ENCODE measurements around the gene TFEB.
A peak's percentile ranks its signal among the peaks of the same experiment; 100 is the strongest.

Gene TFEB

GRCh38 chr6:41720262-41720620, 15.2 kb downstream of the TFEB start:
- no peak overlapping the region for H4K8ac ChIP-seq (ENCODE audit: low read length)
- H3K18ac ChIP-seq (ENCODE audit: low read depth in 1 of 2, low read length in 2 of 2), result peak overlapping the region in 1 of 2 experiments; percentile 6
- no peak for DNase-seq
- H3K9ac ChIP-seq (ENCODE audit: low read length), result no peak overlapping the region
- WGBS, result 90% methylated on average over 3 of the region's 3 CpGs
- no peak overlapping the region for H4K91ac ChIP-seq (ENCODE audit: low read length)
- no peak overlapping the region for H3K4ac ChIP-seq (ENCODE audit: low read depth in 1 of 2, low read length in 2 of 2)
- no peak overlapping the region for H2AFZ ChIP-seq (ENCODE audit: low read depth, low read length)
- no peak overlapping the region for H2BK5ac ChIP-seq (ENCODE audit: low read depth, low read length, poor library complexity, severe bottlenecking)
- H2BK12ac ChIP-seq (ENCODE audit: low read length in 2 of 2), result peak overlapping the region; percentile 12 to 37
- H3K4me2 ChIP-seq (ENCODE audit: low read length, poor library complexity, severe bottlenecking), result no peak overlapping the region
- no peak overlapping the region for H2BK15ac ChIP-seq (ENCODE audit: low read depth, poor library complexity, severe bottlenecking)
- peaks cover 0 to 7% of the 10 kb centered on the region in 2 experiments for H3K36me3 ChIP-seq (ENCODE audit: control insufficient read depth in 1 of 2, insufficient read depth in 2 of 2, low read depth in 1 of 2, low read length in 2 of 2)
- H2BK120ac ChIP-seq (ENCODE audit: low read depth, low read length), result no peak overlapping the region
- peaks cover 56% of the 10 kb centered on the region for H3K4me1 ChIP-seq (ENCODE audit: control insufficient read depth, insufficient read depth, low read depth, low read length)
- no peak overlapping the region for H3K23ac ChIP-seq (ENCODE audit: low read length in 2 of 2)
- H3K27ac ChIP-seq (ENCODE audit: low read length, poor library complexity, severe bottlenecking), result no peak overlapping the region
- H3K14ac ChIP-seq (ENCODE audit: low read length in 2 of 2), result no peak overlapping the region
- H3K9me3 ChIP-seq (ENCODE audit: control insufficient read depth, low read length), result no peaks in the 10 kb centered on the region
- peaks cover 44% of the 10 kb centered on the region for H3K79me1 ChIP-seq (replicated peaks; ENCODE audit: low read length, poor library complexity, severe bottlenecking)
- H2AK5ac ChIP-seq (ENCODE audit: low read length, severe bottlenecking), result no peak overlapping the region
- no peaks in the 10 kb centered on the region for H3K27me3 ChIP-seq (ENCODE audit: control insufficient read depth in 1 of 2, insufficient read depth in 1 of 2, low read length in 2 of 2)
- H3K4me3 ChIP-seq (ENCODE audit: insufficient read depth in 1 of 2, low read depth in 1 of 2, low read length in 2 of 2), result no peak overlapping the region

- H3K4me1 ChIP-seq (ENCODE audit: control insufficient read depth, insufficient read depth, low read depth, low read length), result peaks cover 52% of the 10 kb centered on the region
- no peak overlapping the region for H2AFZ ChIP-seq (ENCODE audit: low read depth, low read length)
- no peak overlapping the region for H3K4me3 ChIP-seq (ENCODE audit: insufficient read depth in 1 of 2, low read depth in 1 of 2, low read length in 2 of 2)
- H3K9me3 ChIP-seq (ENCODE audit: control insufficient read depth, low read length), result no peaks in the 10 kb centered on the region
- no peak overlapping the region for H4K91ac ChIP-seq (ENCODE audit: low read length)
- peaks cover 41% of the 10 kb centered on the region for H3K79me1 ChIP-seq (replicated peaks; ENCODE audit: low read length, poor library complexity, severe bottlenecking)
- WGBS, result 98% methylated on average over 7 of the region's 7 CpGs
- H4K8ac ChIP-seq (ENCODE audit: low read length), result no peak overlapping the region
- H3K18ac ChIP-seq (ENCODE audit: low read depth in 1 of 2, low read length in 2 of 2), result no peak overlapping the region
- H2BK15ac ChIP-seq (ENCODE audit: low read depth, poor library complexity, severe bottlenecking), result no peak overlapping the region
- H3K27me3 ChIP-seq (ENCODE audit: control insufficient read depth in 1 of 2, insufficient read depth in 1 of 2, low read length in 2 of 2), result no peaks in the 10 kb centered on the region
- no peak overlapping the region for H3K27ac ChIP-seq (ENCODE audit: low read length, poor library complexity, severe bottlenecking)
- H2BK12ac ChIP-seq (ENCODE audit: low read length in 2 of 2), result no peak overlapping the region
- no peak overlapping the region for H3K23ac ChIP-seq (ENCODE audit: low read length in 2 of 2)
- H3K4me2 ChIP-seq (ENCODE audit: low read length, poor library complexity, severe bottlenecking), result no peak overlapping the region
- H3K14ac ChIP-seq (ENCODE audit: low read length in 2 of 2), result no peak overlapping the region
- no peak overlapping the region for H2BK120ac ChIP-seq (ENCODE audit: low read depth, low read length)
- DNase-seq, result no peak
- H3K36me3 ChIP-seq (ENCODE audit: control insufficient read depth in 1 of 2, insufficient read depth in 2 of 2, low read depth in 1 of 2, low read length in 2 of 2), result peaks cover 0 to 6% of the 10 kb centered on the region in 2 experiments
- H3K9ac ChIP-seq (ENCODE audit: low read length), result no peak overlapping the region
- H3K4ac ChIP-seq (ENCODE audit: low read depth in 1 of 2, low read length in 2 of 2), result peak overlapping the region in 1 of 2 experiments; percentile 13
- H2BK5ac ChIP-seq (ENCODE audit: low read depth, low read length, poor library complexity, severe bottlenecking), result no peak overlapping the region
- H2AK5ac ChIP-seq (ENCODE audit: low read length, severe bottlenecking), result no peak overlapping the region
These were observed 15.8 kb downstream of the TFEB start for GRCh38 chr6:41719436-41720261.

- H3K9me3 ChIP-seq (ENCODE audit: control insufficient read depth, low read length), result no peaks in the 10 kb centered on the region
- no peak overlapping the region for H3K4me2 ChIP-seq (ENCODE audit: low read length, poor library complexity, severe bottlenecking)
- no peak overlapping the region for H3K27ac ChIP-seq (ENCODE audit: low read length, poor library complexity, severe bottlenecking)
- no peak overlapping the region for H2BK5ac ChIP-seq (ENCODE audit: low read depth, low read length, poor library complexity, severe bottlenecking)
- H3K36me3 ChIP-seq (ENCODE audit: control insufficient read depth in 1 of 2, insufficient read depth in 2 of 2, low read depth in 1 of 2, low read length in 2 of 2), result peaks cover 0 to 9% of the 10 kb centered on the region in 2 experiments
- 74% methylated on average over 3 of the region's 5 CpGs for WGBS
- H3K79me1 ChIP-seq (replicated peaks; ENCODE audit: low read length, poor library complexity, severe bottlenecking), result peaks cover 35% of the 10 kb centered on the region
- H2BK12ac ChIP-seq (ENCODE audit: low read length in 2 of 2), result no peak overlapping the region
- H3K4me1 ChIP-seq (ENCODE audit: control insufficient read depth, insufficient read depth, low read depth, low read length), result peaks cover 48% of the 10 kb centered on the region
- H4K8ac ChIP-seq (ENCODE audit: low read length), result no peak overlapping the region
- H2BK120ac ChIP-seq (ENCODE audit: low read depth, low read length), result no peak overlapping the region
- H3K18ac ChIP-seq (ENCODE audit: low read depth in 1 of 2, low read length in 2 of 2), result no peak overlapping the region
- no peak overlapping the region for H3K4ac ChIP-seq (ENCODE audit: low read depth in 1 of 2, low read length in 2 of 2)
- no peak overlapping the region for H2BK15ac ChIP-seq (ENCODE audit: low read depth, poor library complexity, severe bottlenecking)
- no peak overlapping the region for H3K14ac ChIP-seq (ENCODE audit: low read length in 2 of 2)
- no peak overlapping the region for H2AK5ac ChIP-seq (ENCODE audit: low read length, severe bottlenecking)
- no peak overlapping the region for H3K4me3 ChIP-seq (ENCODE audit: insufficient read depth in 1 of 2, low read depth in 1 of 2, low read length in 2 of 2)
- H3K27me3 ChIP-seq (ENCODE audit: control insufficient read depth in 1 of 2, insufficient read depth in 1 of 2, low read length in 2 of 2), result no peaks in the 10 kb centered on the region
- no peak for DNase-seq
- no peak overlapping the region for H3K9ac ChIP-seq (ENCODE audit: low read length)
- H2AFZ ChIP-seq (ENCODE audit: low read depth, low read length), result no peak overlapping the region
- no peak overlapping the region for H3K23ac ChIP-seq (ENCODE audit: low read length in 2 of 2)
- no peak overlapping the region for H4K91ac ChIP-seq (ENCODE audit: low read length)
These were observed 16.6 kb downstream of the TFEB start for GRCh38 chr6:41718828-41719227.

- no peak overlapping the region for H3K23ac ChIP-seq (ENCODE audit: low read length in 2 of 2)
- no peak overlapping the region for H3K4me3 ChIP-seq (ENCODE audit: insufficient read depth in 1 of 2, low read depth in 1 of 2, low read length in 2 of 2)
- H3K9ac ChIP-seq (ENCODE audit: low read length), result no peak overlapping the region
- DNase-seq, result no peak
- no peak overlapping the region for H2AFZ ChIP-seq (ENCODE audit: low read depth, low read length)
- peaks cover 0 to 7% of the 10 kb centered on the region in 2 experiments for H3K36me3 ChIP-seq (ENCODE audit: control insufficient read depth in 1 of 2, insufficient read depth in 2 of 2, low read depth in 1 of 2, low read length in 2 of 2)
- H3K4me2 ChIP-seq (ENCODE audit: low read length, poor library complexity, severe bottlenecking), result no peak overlapping the region
- peaks cover 51% of the 10 kb centered on the region for H3K4me1 ChIP-seq (ENCODE audit: control insufficient read depth, insufficient read depth, low read depth, low read length)
- H2AK5ac ChIP-seq (ENCODE audit: low read length, severe bottlenecking), result no peak overlapping the region
- no peak overlapping the region for H4K8ac ChIP-seq (ENCODE audit: low read length)
- no peaks in the 10 kb centered on the region for H3K27me3 ChIP-seq (ENCODE audit: control insufficient read depth in 1 of 2, insufficient read depth in 1 of 2, low read length in 2 of 2)
- no peak overlapping the region for H2BK15ac ChIP-seq (ENCODE audit: low read depth, poor library complexity, severe bottlenecking)
- no peaks in the 10 kb centered on the region for H3K9me3 ChIP-seq (ENCODE audit: control insufficient read depth, low read length)
- H2BK120ac ChIP-seq (ENCODE audit: low read depth, low read length), result no peak overlapping the region
- no CpG with 5 or more reads among the region's 1 CpG for WGBS
- H4K91ac ChIP-seq (ENCODE audit: low read length), result no peak overlapping the region
- H3K18ac ChIP-seq (ENCODE audit: low read depth in 1 of 2, low read length in 2 of 2), result peak overlapping the region in 1 of 2 experiments; percentile 26
- no peak overlapping the region for H3K14ac ChIP-seq (ENCODE audit: low read length in 2 of 2)
- peaks cover 34% of the 10 kb centered on the region for H3K79me1 ChIP-seq (replicated peaks; ENCODE audit: low read length, poor library complexity, severe bottlenecking)
- H2BK5ac ChIP-seq (ENCODE audit: low read depth, low read length, poor library complexity, severe bottlenecking), result no peak overlapping the region
- peak overlapping the region in 1 of 2 experiments; percentile 50 for H2BK12ac ChIP-seq (ENCODE audit: low read length in 2 of 2)
- H3K27ac ChIP-seq (ENCODE audit: low read length, poor library complexity, severe bottlenecking), result no peak overlapping the region
- H3K4ac ChIP-seq (ENCODE audit: low read depth in 1 of 2, low read length in 2 of 2), result no peak overlapping the region
These were observed 18.0 kb downstream of the TFEB start for GRCh38 chr6:41717392-41717736.

Data from mesenchymal stem cell (in vitro differentiated cells and primary cell).